GM21723 (cell line): Measurements from ENCODE around the gene IGF2.

Source experiments
- ATAC-seq: cut with Tn5 transposase; IDR thresholded peaks from one replicate; pipeline ENCODE4 v1.9.1; 2021; ENCODE audit warnings: mild to moderate bottlenecking, moderate library complexity; ENCODE audit not compliant: unreplicated experiment

Gene IGF2

DNA sequence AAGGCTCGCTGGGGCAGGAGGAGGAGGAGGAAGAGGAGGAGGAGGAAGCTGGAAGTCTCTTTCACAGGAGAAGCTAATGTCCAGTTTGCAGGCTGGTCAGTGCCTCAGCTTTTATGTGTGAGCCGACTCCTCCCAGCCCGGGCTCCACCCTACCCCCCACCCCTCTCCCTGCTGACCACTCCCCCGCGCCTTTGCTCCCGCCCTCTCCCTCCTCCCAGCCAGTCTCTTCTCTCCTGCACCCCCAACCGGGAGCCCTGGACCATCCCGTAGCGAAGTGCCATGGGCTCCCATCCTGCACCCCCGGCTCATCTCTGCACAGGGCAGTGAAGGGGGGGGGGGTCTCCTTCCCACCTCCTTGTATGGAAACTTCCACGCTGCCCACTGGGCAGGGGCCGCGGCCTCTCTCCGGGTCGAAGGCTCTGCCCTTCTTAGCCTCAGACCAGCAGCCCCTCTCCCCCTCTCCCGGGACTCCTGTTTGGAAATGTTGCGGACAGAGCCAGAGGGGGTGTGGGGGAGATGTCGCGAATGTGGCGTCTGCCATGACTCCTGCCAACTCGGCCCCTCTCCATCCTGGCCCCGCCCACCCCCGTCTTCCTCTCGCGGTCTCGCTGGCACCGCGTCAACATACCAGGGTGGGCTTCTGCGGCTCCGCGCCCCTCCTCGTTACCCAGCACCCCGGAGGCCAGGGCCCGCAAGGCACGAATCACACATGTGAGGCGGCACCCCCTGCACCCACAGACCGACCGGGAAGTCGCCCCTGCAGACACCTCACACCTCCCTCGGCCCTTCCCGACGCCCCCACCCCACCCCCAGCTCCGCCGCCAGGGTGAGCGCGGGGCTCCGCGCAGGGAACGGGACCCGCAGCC lies 1.8 kb downstream of the IGF2 start:
- ATAC-seq, result no peak

GRCh38 chr11:2136952-2137201 lies 2.3 kb downstream of the IGF2 start:
- ATAC-seq, result no peak

DNA sequence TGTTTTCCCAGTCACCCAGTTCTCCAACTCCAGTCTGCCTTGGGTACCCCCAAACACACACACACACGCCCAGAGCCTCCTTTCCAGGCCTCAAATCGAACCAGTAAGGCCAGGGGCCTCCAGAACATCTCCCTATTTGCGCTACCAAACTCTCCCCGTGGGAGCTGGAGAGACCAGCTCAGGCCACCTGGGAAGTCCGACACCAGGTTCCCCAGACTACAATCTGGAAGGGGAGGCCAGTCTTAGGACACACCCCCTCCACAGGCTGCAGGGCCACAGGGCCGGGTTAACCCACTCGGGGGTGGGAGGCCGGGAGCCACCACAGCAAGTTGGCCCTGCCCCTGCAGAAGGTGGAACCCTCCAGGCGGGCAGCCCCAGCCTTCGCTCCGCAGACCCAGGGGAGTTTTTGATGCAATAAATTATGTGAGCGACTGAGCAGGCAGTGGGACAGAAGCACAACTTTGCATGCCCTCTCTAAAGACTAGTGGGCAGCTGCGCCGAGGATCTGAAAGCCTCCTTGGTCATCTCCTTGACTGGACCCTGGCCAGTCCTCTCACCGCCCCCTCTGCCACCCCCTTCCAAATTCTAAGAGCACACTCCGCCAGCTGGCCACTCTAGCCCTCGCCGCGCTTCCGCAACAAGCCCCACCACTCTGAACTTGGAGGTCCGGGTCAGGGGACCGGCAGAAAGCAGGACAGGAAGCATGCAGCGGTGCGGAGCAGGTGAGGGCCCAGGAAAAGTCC lies 2.8 kb downstream of the IGF2 start:
- ATAC-seq, result no peak

DNA sequence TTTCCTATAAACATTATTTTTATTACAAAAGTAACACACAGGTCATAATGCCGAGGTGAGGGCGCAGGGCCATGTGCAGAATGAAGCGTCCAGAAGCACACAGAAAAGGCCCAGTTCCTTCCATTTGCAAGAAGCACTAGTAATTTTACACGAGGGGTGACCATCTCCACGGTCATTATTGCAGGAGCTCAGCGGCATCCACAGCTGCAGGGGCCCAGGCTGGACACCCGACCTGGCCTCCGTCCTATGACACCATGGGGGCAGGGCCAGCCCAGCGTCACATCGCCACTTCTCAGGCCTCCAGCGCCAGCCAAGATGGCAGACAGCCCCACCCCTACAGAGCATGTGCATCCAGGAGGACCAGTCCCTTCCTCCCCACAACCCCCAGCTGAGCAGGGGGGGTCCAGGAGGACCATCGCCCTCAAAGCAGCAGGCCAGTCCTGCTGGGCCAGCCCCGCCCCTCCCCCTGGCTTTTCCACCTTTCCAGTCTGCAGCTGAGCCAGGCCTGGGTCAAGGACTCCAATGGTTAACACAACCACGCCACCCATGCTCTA lies 3.5 kb downstream of the IGF2 start:
- ATAC-seq, result no peak

DNA sequence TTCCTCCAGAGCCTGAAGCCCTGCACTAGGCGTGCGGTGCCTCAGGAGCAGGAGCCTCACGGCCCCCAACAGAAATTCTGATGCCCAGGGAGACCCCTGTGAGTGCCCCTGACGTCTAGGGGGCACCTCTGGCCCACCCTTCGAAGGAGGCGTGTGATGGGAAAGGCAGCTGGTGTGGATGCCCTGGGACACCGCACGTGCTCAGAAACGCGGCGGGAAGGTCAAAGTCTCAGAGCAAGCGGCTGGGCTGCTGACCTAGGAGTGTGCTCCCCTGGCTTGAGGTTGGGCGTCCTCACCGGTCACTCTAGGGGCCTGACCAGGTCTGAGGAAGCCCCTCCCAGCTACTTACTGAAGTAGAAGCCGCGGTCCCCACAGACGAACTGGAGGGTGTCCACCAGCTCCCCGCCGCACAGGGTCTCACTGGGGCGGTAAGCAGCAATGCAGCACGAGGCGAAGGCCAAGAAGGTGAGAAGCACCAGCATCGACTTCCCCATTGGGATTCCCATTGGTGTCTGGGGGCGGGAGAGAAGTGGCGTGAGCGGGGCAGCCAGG lies 4.1 kb downstream of the IGF2 start:
- no peak for ATAC-seq

- no peak for ATAC-seq
Observed at GRCh38 chr11:2134022-2135010, 4.9 kb downstream of the IGF2 start.

- ATAC-seq, result no peak
Observed at GRCh38 chr11:2133241-2134021, 5.8 kb downstream of the IGF2 start.

DNA sequence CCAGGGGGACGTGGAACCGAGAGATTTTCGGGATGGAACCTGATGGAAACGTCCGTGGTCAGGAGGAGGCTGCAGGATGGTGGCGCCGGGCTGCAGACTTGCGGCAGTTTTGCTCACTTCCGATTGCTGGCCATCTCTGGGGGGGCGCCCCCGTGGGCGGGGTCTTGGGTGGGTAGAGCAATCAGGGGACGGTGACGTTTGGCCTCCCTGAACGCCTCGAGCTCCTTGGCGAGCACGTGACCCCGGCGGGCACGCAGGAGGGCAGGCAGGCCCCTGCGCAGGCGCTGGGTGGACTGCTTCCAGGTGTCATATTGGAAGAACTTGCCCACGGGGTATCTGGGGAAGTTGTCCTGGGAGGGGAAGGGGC lies 6.3 kb downstream of the IGF2 start:
- ATAC-seq, result no peak

GRCh38 chr11:2132246-2132645 lies 6.9 kb downstream of the IGF2 start:
- no peak for ATAC-seq

DNA sequence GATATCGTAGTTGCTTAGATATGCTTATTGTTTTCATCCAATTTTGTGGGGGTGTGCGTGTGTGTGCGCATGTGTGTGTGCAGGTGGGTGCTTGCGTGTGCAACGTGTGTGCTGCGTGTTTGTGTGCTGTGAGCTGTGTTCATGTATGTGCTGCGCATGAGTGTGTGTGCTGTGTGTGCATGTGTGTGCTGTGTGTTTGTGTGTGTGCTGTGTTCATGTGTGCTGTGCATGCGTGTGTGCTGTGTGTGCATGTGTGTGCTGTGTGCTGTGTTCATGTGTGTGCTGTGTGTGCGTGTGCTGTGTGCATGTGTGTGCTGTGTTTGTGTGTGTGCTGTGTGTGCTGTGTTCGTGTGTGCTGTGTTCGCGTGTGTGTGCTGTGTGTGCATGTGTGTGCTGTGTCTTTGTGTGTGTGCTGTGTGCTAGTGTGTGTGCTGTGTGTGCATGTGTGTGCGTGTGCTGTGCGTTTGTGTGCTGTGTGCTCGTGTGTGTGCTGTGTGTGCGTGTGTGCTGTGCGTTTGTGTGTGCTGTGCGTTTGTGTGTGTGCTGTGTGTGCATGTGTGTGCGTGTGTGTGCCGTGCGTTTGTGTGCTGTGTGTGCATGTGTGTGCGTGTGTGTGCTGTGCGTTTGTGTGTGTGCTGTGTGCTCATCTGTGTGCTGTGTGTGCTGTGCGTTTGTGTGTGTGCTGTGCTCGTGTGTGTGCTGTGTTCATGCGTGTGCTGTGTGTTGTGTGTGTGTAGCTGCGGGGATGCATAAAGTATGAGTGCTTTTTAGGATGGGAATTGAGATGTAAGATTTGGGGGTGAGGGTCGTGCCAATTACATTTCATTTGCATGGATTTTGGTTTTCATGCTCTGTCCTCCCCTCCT lies 7.6 kb downstream of the IGF2 start:
- no peak for ATAC-seq

DNA sequence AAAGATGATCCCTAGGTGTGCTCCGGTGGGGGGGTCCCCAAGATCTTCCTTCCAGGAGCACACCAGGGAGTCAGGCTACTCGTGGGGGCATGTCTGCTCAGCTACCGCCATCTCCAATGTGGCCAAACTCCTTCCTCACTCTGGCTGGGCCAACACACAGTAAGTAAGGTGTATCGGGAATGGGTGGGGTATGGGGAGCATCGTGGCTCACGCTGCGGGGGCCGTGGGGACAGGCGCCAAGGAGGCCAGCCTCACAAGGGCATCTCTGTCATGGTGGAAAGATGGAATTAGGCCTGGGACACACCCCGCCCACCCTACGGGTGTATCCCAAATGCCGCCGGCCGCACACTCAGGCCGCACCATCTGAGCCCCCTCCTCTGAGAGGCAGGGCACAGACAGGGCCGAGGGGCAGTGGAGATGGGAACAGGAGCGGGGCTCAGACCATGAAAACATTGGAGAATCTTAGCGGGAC lies 8.3 kb downstream of the IGF2 start:
- ATAC-seq, result no peak

DNA sequence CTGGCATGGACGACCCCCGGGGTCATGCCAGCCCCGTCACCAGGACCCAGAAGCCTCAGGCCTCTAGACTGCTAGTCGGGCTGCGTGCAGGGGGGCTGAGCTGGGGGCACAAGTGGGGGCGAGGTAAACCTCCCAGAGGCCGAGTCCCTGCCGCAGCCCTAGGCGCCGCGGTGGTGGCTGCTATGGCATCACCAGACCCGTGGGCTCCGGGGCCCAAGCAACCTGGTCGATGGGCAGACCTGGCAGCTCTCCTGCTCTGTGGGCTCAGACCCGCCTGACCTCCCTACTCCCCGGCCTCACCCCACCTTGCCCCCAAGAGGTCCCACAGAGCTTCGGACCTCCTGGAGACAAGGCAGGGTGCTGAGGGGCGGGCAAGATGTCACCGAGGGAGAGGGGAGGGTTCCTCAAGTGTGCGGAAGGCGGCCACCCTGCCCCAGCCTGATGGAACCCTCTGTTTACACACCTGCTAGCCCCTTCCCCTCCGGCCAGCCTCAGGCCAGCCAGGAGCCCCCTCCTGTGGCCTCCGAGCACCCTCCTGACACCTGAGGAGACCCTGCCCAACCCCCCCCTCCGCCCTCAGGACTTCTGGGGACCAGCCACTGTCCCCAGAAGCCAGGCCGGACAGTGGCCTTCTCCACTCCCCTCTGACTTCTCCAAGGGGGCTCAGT lies 9.4 kb downstream of the IGF2 start:
- ATAC-seq, result no peak

DNA sequence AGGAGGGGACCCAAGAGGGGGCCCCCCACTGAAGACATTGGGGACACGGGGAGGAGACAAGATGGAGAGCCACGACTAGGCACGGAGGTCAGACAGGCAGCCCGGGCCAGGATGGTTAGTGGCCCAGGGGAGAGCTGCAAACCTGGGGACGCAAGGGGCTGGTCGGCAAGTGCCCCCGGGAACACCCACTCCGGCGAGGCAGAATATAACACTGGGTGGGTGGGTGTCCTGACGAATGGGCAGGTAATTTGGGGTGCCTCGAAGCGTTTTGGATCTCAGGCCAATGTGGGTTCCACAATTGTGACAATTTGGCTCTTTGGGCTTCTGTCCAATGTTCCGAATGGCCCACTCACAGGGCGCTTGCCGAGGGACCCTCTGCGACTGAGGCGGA lies 9.9 kb downstream of the IGF2 start:
- no peak for ATAC-seq

GRCh38 chr11:2128511-2129307 lies 10.5 kb downstream of the IGF2 start:
- no peak for ATAC-seq

DNA sequence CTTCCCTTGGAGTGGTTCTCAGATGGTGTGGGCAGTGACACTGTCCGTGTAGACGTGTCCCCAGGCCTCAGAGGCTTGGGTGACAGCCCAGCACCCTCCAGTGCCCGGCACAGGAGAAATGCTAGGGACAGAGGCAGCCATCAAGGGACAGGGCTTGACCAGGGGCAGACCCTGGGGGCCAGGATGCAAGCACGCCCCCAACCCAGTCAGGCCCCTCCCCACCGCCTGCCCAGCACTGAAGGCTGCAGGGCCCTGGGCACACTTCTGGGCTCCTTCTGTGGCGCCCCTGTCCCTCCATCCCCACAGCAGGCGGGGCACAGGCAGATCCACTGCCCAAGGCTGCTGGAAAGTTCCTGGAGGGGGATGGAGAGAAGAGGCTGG lies 11.1 kb downstream of the IGF2 start:
- no peak for ATAC-seq

GRCh38 chr11:2127482-2128129 lies 11.6 kb downstream of the IGF2 start:
- ATAC-seq, result no peak

DNA sequence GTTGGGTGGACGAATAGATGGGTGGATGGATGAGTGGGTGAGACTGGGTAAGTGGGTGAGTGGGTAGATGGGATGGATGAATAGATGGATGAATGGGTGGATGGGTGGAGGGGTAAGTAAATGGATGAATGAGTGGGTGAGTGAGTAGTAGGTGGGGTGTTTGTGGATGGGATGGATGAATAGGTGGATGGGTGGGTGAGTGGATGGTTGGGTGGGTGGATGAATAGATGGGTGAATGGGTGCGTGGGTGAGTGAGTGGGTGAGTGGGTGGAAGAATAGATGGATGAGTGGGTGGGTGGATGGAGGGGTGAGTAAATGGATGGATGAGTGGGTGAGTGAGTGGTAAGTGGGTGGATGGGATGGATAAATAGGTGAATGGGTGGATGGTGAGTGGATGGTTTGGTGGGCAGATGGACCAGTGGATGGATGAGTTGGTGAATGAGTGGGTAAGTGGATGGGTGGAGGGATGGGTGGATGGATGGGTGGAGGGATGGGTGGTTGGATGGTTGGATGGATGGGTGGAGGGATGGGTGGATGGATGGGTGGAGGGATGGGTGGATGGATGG lies 12.6 kb downstream of the IGF2 start:
- no peak for ATAC-seq
